ENCODE data around the gene TSNAXIP1.
A peak's percentile ranks its signal among the peaks of the same experiment; 100 is the strongest.

Gene TSNAXIP1

DNA sequence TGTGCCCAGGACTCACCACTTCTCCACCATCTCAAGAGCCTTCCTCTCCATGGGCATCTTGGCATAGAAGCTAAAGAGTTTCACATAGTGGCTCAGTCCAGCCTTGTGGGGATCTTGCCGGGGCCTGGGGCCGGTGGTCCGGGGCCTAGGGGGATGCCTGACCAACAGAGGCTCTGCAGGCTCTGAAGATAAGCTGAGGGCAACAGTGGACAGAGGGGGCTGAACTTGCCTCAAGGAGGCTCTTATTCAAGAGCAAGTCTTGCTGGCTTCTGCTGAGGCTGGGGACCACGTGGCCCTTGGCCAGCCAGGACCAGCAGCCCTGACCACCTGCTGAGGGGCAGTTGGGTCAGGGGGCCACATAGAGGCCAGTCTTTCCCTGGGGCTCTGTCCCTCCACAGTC lies 22.0 kb downstream of the TSNAXIP1 start:
- no peaks in the 10 kb centered on the region for H3K36me3 ChIP-seq (replicated peaks; ENCODE audit: insufficient read depth, low read length)

GRCh38 chr16:67833030-67833414 lies 26.3 kb downstream of the TSNAXIP1 start:
- H3K27me3 ChIP-seq (replicated peaks; ENCODE audit: insufficient read depth, low read length), result no peaks in the 10 kb centered on the region
- DNase-seq, result no peak
- peaks cover 19% of the 10 kb centered on the region for H3K79me2 ChIP-seq (ENCODE audit: low read length)
- H3K36me3 ChIP-seq (replicated peaks; ENCODE audit: insufficient read depth, low read length), result no peaks in the 10 kb centered on the region
- peak overlapping the region; percentile 56 for H3K4me2 ChIP-seq (ENCODE audit: low read depth, low read length)
- no peaks in the 10 kb centered on the region for H3K9me3 ChIP-seq (replicated peaks; ENCODE audit: insufficient read depth, low read length)
- peak overlapping the region; percentile 55 for H2AFZ ChIP-seq (ENCODE audit: low read length)
- H3K4me1 ChIP-seq (ENCODE audit: low read length), result no peaks in the 10 kb centered on the region
- H3F3A ChIP-seq (ENCODE audit: insufficient read depth, low read length), result no peaks in the 10 kb centered on the region
- peak overlapping the region; percentile 77 for H3K4me3 ChIP-seq (ENCODE audit: low read length)
- H3K9ac ChIP-seq (ENCODE audit: low read length), result peak overlapping the region; percentile 73
- no peaks in the 10 kb centered on the region for H4K20me1 ChIP-seq (ENCODE audit: insufficient read depth, low read length)
- no peak overlapping the region for H3K27ac ChIP-seq (ENCODE audit: low read length)
- H3K9me2 ChIP-seq (replicated peaks; ENCODE audit: insufficient read depth, low read length), result no peaks in the 10 kb centered on the region
- TF ChIP-seq EZH2phosphoT487 (IDR thresholded peaks at IDR 0.05; ENCODE audit: low read length), result no peak
- no peak for TF ChIP-seq CTCF (IDR thresholded peaks at IDR 0.05; ENCODE audit: low read length)
- TF ChIP-seq EZH2 (optimal IDR thresholded peaks at IDR 0.05; ENCODE audit: low read depth, low read length), result no peak

More for the DNA sequence above, 22.0 kb downstream of the TSNAXIP1 start:
- no peaks in the 10 kb centered on the region for H3K9me3 ChIP-seq (replicated peaks; ENCODE audit: insufficient read depth, low read length)
- TF ChIP-seq EZH2 (optimal IDR thresholded peaks at IDR 0.05; ENCODE audit: low read depth, low read length) (no peak), EZH2phosphoT487 (IDR thresholded peaks at IDR 0.05; ENCODE audit: low read length) (no peak), CTCF (IDR thresholded peaks at IDR 0.05; ENCODE audit: low read length) (no peak)
- H3K4me3 ChIP-seq (ENCODE audit: low read length), result no peak overlapping the region
- no peaks in the 10 kb centered on the region for H4K20me1 ChIP-seq (ENCODE audit: insufficient read depth, low read length)
- no peak for DNase-seq
- no peaks in the 10 kb centered on the region for H3F3A ChIP-seq (ENCODE audit: insufficient read depth, low read length)
- H3K27me3 ChIP-seq (replicated peaks; ENCODE audit: insufficient read depth, low read length), result no peaks in the 10 kb centered on the region
- H3K27ac ChIP-seq (ENCODE audit: low read length), result no peak overlapping the region
- H3K9me2 ChIP-seq (replicated peaks; ENCODE audit: insufficient read depth, low read length), result no peaks in the 10 kb centered on the region
- H3K9ac ChIP-seq (ENCODE audit: low read length), result no peak overlapping the region
- H3K4me1 ChIP-seq (ENCODE audit: low read length), result no peaks in the 10 kb centered on the region
- peaks cover 19% of the 10 kb centered on the region for H3K79me2 ChIP-seq (ENCODE audit: low read length)
- no peak overlapping the region for H2AFZ ChIP-seq (ENCODE audit: low read length)
- no peak overlapping the region for H3K4me2 ChIP-seq (ENCODE audit: low read depth, low read length)

- Histone ChIP-seq H3K9me2 (replicated peaks; ENCODE audit: insufficient read depth, low read length) (no peaks in the 10 kb centered on the region), H2AFZ (ENCODE audit: low read length) (peak overlapping the region; percentile 55), H3K36me3 (replicated peaks; ENCODE audit: insufficient read depth, low read length) (no peaks in the 10 kb centered on the region), H3F3A (ENCODE audit: insufficient read depth, low read length) (no peaks in the 10 kb centered on the region), H3K4me2 (ENCODE audit: low read depth, low read length) (peak overlapping the region; percentile 56), H3K9ac (ENCODE audit: low read length) (peak overlapping the region; percentile 73), H3K79me2 (ENCODE audit: low read length) (peaks cover 19% of the 10 kb centered on the region), H3K9me3 (replicated peaks; ENCODE audit: insufficient read depth, low read length) (no peaks in the 10 kb centered on the region), H4K20me1 (ENCODE audit: insufficient read depth, low read length) (no peaks in the 10 kb centered on the region), H3K4me1 (ENCODE audit: low read length) (no peaks in the 10 kb centered on the region), H3K4me3 (ENCODE audit: low read length) (peak overlapping the region; percentile 77), H3K27ac (ENCODE audit: low read length) (no peak overlapping the region), H3K27me3 (replicated peaks; ENCODE audit: insufficient read depth, low read length) (no peaks in the 10 kb centered on the region)
- DNase-seq, result peak; percentile 94
- TF ChIP-seq EZH2phosphoT487 (IDR thresholded peaks at IDR 0.05; ENCODE audit: low read length) (no peak), CTCF (IDR thresholded peaks at IDR 0.05; ENCODE audit: low read length) (no peak), EZH2 (optimal IDR thresholded peaks at IDR 0.05; ENCODE audit: low read depth, low read length) (no peak)
These were observed 26.9 kb downstream of the TSNAXIP1 start for GRCh38 chr16:67833415-67834241.
